ENCODE data around the gene UTF1.

- TF ChIP-seq CTCF (IDR thresholded peaks at IDR 0.05) (no peak), POLR2A (IDR thresholded peaks at IDR 0.05) (no peak), EP300 (IDR thresholded peaks at IDR 0.05) (no peak)
Observed at GRCh38 chr10:133276100-133276434, 46.0 kb downstream of the UTF1 start.
